ENCODE results near the gene ZNF169. TPM values are rescaled to one million over a fixed set of nuclear protein-coding genes. Genes with fewer than 3 reads are reported as not detected.

ZNF169 gene
- polyA plus RNA-seq, 1 experiment, result 2.8 TPM

- H3K4me3 ChIP-seq (ENCODE audit: low read depth, low read length), result no peak overlapping the region
- TF ChIP-seq CTCF (IDR thresholded peaks at IDR 0.05; ENCODE audit: insufficient read depth, low read depth, low read length), result no peak
- DNase-seq (ENCODE audit: low read depth), result peak; percentile 15
- POLR2A ChIA-PET, result interaction anchor here (0.5 kb wide), 1 partner anchor 22 kb away, joined by 4 read pairs; no protein-coding TSS in a partner anchor
- no peaks in the 10 kb centered on the region for H3K27me3 ChIP-seq (ENCODE audit: control insufficient read depth, insufficient read depth, low read length)
- H3K36me3 ChIP-seq (ENCODE audit: control insufficient read depth, insufficient read depth, low read length), result peaks cover 3% of the 10 kb centered on the region; the same call in 1 of the 2 replicates
- CTCF ChIA-PET, result no interaction called here
Observed at GRCh38 chr9:94289691-94290090, 30.6 kb downstream of the ZNF169 start.

GRCh38 chr9:94298949-94299599 lies 40.0 kb downstream of the ZNF169 start:
- ChIA-PET POLR2A (no interaction called here), CTCF (interaction anchor here (0.8 to 1.0 kb wide), 2 partner anchors 12 to 306 kb away, joined by 3 to 4 read pairs; no protein-coding TSS in a partner anchor)
- H3K27me3 ChIP-seq (ENCODE audit: control insufficient read depth, insufficient read depth, low read length), result no peaks in the 10 kb centered on the region
- no peak overlapping the region for H3K4me3 ChIP-seq (ENCODE audit: low read depth, low read length)
- no peak for DNase-seq (ENCODE audit: low read depth)
- no peaks in the 10 kb centered on the region; the same call in none of the 2 replicates for H3K36me3 ChIP-seq (ENCODE audit: control insufficient read depth, insufficient read depth, low read length)
- TF ChIP-seq CTCF (IDR thresholded peaks at IDR 0.05; ENCODE audit: insufficient read depth, low read depth, low read length), result no peak

- Histone ChIP-seq H3K27me3 (ENCODE audit: control insufficient read depth, insufficient read depth, low read length) (no peaks in the 10 kb centered on the region), H3K4me3 (ENCODE audit: low read depth, low read length) (no peak overlapping the region), H3K36me3 (ENCODE audit: control insufficient read depth, insufficient read depth, low read length) (no peaks in the 10 kb centered on the region; the same call in none of the 2 replicates)
- ChIA-PET CTCF (no interaction called here), POLR2A (no interaction called here)
- DNase-seq (ENCODE audit: low read depth), result no peak
- TF ChIP-seq CTCF (IDR thresholded peaks at IDR 0.05; ENCODE audit: insufficient read depth, low read depth, low read length), result no peak
Observed at GRCh38 chr9:94300470-94301301, 41.6 kb downstream of the ZNF169 start.

- H3K27me3 ChIP-seq (ENCODE audit: control insufficient read depth, insufficient read depth, low read length), result no peaks in the 10 kb centered on the region
- no peak overlapping the region for H3K4me3 ChIP-seq (ENCODE audit: low read depth, low read length)
- TF ChIP-seq CTCF (IDR thresholded peaks at IDR 0.05; ENCODE audit: insufficient read depth, low read depth, low read length), result no peak
- DNase-seq (ENCODE audit: low read depth), result no peak
- ChIA-PET CTCF (no interaction called here), POLR2A (no interaction called here)
- H3K36me3 ChIP-seq (ENCODE audit: control insufficient read depth, insufficient read depth, low read length), result no peaks in the 10 kb centered on the region; the same call in none of the 2 replicates
Observed at GRCh38 chr9:94301583-94301982, 42.5 kb downstream of the ZNF169 start.

- ChIA-PET POLR2A (no interaction called here), CTCF (no interaction called here)
- DNase-seq (ENCODE audit: low read depth), result no peak
- TF ChIP-seq CTCF (IDR thresholded peaks at IDR 0.05; ENCODE audit: insufficient read depth, low read depth, low read length), result no peak
- no peaks in the 10 kb centered on the region for H3K27me3 ChIP-seq (ENCODE audit: control insufficient read depth, insufficient read depth, low read length)
- H3K36me3 ChIP-seq (ENCODE audit: control insufficient read depth, insufficient read depth, low read length), result no peaks in the 10 kb centered on the region; the same call in none of the 2 replicates
- H3K4me3 ChIP-seq (ENCODE audit: low read depth, low read length), result no peak overlapping the region
Observed at GRCh38 chr9:94302426-94302825, 43.3 kb downstream of the ZNF169 start.

All from BJ (cell line).